Measurements from ENCODE around the gene XYLT2. TPM values are rescaled to one million over a fixed set of nuclear protein-coding genes. Genes with fewer than 3 reads are reported as not detected.

Gene XYLT2
- total and polyA plus RNA-seq, 9 of the 15 experiments (the other 6 are each of a cell fraction or from before 2014, with no cell fraction given): 0.63 to 9.1 (median 4.3) TPM

DNA sequence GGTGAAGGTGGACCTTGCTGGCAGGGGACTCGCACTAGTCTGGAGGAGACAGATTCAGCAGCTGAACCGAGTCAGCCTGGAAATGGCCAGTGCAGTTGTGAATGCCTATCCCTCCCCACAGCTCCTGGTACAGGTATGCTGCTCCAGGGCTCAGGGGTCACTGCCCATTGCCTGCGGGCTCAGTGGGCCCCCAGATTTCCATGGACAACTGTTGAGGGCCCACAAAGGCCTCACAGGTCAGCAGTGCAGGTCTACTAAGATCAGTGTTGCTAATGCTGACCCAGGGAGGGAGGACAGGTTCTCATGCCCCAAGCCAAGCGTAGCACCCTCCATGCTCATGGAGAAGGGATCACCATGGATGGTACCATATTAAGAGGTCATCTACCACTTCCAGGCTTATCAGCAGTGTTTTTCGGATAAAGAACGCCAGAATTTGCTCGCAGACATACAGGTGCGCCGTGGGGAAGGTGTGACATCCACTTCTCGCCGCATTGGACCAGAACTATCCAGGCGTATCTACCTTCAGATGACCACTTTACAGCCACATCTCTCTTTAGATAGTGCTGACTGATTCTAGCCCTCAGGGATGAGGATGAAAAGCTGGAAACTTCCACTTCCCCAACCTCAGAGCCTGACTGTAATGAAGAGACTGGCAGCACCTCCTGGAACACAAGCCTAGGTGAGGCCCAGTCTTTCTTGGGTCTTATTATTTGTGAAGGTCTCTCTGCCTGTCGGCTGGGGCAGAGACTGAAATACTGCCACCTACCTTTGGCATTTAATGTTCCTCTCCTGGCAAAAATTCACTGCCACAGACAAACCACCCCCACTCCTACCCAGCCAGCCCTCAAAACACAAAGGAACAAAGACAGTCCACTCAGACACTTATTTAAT is 34.7 kb downstream of the XYLT2 start (continued):
- TF ChIP-seq, protein P1, sequence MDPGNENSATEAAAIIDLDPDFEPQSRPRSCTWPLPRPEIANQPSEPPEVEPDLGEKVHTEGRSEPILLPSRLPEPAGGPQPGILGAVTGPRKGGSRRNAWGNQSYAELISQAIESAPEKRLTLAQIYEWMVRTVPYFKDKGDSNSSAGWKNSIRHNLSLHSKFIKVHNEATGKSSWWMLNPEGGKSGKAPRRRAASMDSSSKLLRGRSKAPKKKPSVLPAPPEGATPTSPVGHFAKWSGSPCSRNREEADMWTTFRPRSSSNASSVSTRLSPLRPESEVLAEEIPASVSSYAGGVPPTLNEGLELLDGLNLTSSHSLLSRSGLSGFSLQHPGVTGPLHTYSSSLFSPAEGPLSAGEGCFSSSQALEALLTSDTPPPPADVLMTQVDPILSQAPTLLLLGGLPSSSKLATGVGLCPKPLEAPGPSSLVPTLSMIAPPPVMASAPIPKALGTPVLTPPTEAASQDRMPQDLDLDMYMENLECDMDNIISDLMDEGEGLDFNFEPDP (CRISPR knock-in tag; IDR thresholded peaks at IDR 0.05): no peak
- TF ChIP-seq POLR2AphosphoS5 (IDR thresholded peaks at IDR 0.05; ENCODE audit: control insufficient read depth, insufficient read depth, low read depth, low read length): peak; percentile 13; the same call in 1 of the 2 replicates
- TF ChIP-seq GATAD2A (IDR thresholded peaks at IDR 0.05): no peak
- TF ChIP-seq, protein P2, sequence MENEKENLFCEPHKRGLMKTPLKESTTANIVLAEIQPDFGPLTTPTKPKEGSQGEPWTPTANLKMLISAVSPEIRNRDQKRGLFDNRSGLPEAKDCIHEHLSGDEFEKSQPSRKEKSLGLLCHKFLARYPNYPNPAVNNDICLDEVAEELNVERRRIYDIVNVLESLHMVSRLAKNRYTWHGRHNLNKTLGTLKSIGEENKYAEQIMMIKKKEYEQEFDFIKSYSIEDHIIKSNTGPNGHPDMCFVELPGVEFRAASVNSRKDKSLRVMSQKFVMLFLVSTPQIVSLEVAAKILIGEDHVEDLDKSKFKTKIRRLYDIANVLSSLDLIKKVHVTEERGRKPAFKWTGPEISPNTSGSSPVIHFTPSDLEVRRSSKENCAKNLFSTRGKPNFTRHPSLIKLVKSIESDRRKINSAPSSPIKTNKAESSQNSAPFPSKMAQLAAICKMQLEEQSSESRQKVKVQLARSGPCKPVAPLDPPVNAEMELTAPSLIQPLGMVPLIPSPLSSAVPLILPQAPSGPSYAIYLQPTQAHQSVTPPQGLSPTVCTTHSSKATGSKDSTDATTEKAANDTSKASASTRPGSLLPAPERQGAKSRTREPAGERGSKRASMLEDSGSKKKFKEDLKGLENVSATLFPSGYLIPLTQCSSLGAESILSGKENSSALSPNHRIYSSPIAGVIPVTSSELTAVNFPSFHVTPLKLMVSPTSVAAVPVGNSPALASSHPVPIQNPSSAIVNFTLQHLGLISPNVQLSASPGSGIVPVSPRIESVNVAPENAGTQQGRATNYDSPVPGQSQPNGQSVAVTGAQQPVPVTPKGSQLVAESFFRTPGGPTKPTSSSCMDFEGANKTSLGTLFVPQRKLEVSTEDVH (IDR thresholded peaks at IDR 0.05; ENCODE audit: low read depth, partially characterized antibody): peak; percentile 30

All from K562 (cell line).